ENCODE data around the gene HCFC1R1. TPM values are rescaled to one million over a fixed set of nuclear protein-coding genes. Genes with fewer than 3 reads are reported as not detected.

The HCFC1R1 gene
- total RNA-seq, 1 donor from 2014 or later, result 1.6 TPM

DNA sequence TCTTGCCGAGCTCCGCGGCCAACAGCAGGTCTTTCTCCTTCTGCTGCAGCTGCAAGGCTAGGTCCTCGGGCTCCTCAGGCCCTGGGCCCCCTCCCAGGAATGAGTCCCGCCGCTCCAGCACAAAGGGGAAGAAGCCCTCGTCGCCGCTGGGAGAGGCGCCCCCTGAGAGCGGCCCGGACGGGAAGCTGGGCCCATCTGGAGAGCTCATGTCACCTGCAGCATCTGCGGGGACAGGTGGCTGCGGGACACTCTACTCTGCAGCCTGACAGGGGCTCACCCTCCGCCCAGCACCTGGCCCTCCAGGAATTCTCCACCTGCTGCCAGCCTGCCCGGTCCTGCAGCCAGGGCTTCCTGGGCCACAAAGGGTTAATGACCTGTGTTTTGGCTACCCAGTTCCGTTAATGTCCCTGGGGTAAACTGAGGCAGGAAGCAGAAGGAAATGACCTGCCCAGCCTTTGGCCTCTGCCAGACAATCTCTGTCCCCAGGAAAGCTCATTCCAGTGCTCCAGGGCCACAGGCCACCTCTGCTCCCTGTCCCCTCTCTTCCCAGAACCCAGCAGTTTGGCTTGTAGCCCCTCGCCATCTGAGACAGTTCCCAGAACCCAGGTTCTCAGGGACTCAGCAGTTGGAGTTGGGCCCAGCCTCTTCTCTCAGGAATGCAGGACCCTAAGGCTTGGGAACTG lies 11.7 kb upstream of the HCFC1R1 start:
- H4K20me1 ChIP-seq (ENCODE audit: low read depth), result peaks cover 6% of the 10 kb centered on the region
- H3K4me3 Mint-ChIP-seq, result peak overlapping the region; percentile 52

DNA sequence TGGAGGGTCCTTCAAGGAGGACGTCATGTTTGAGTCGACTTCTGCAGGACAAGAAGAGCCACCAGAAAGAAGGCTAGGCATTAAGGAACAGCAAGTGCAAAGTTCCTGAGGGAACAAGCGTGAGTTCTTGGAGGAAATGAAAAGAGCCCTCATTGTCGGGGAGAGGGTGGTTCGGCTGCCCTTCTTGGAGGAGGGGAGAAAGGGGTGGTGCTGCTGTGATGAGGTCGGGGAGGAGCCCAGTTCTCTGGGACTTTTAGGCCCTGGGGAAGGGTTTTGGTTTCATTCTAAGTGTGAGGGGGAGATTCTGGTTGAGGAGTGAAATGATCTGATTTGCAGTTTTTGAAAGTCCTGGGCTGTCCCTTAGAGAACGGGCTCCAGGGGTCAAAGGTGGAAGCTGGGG lies 8.9 kb upstream of the HCFC1R1 start:
- no peak overlapping the region for H3K4me3 Mint-ChIP-seq
- no peak overlapping the region for H3K4me2 ChIP-seq
- peaks cover 8% of the 10 kb centered on the region for H3F3A ChIP-seq (ENCODE audit: low read depth)
- H3K9me3 ChIP-seq (ENCODE audit: low read depth), result no peaks in the 10 kb centered on the region
- H3K4me1 Mint-ChIP-seq, result peaks cover 21% of the 10 kb centered on the region
- no peak overlapping the region for H3K27ac Mint-ChIP-seq
- no peaks in the 10 kb centered on the region for H3K36me3 ChIP-seq
- no peaks in the 10 kb centered on the region for H3K79me2 ChIP-seq (ENCODE audit: low read depth)
- H4K20me1 ChIP-seq (ENCODE audit: low read depth), result peaks cover 15% of the 10 kb centered on the region
- peaks cover 4% of the 10 kb centered on the region for H3K36me3 Mint-ChIP-seq
- peaks cover 43% of the 10 kb centered on the region for H3K27me3 Mint-ChIP-seq (ENCODE audit: insufficient read depth, low read depth)
- H3K4me1 ChIP-seq, result peaks cover 9% of the 10 kb centered on the region
- H3K4me3 ChIP-seq, result no peak overlapping the region
- no peak for TF ChIP-seq EZH2 (IDR thresholded peaks at IDR 0.05)
- TF ChIP-seq, protein P1, sequence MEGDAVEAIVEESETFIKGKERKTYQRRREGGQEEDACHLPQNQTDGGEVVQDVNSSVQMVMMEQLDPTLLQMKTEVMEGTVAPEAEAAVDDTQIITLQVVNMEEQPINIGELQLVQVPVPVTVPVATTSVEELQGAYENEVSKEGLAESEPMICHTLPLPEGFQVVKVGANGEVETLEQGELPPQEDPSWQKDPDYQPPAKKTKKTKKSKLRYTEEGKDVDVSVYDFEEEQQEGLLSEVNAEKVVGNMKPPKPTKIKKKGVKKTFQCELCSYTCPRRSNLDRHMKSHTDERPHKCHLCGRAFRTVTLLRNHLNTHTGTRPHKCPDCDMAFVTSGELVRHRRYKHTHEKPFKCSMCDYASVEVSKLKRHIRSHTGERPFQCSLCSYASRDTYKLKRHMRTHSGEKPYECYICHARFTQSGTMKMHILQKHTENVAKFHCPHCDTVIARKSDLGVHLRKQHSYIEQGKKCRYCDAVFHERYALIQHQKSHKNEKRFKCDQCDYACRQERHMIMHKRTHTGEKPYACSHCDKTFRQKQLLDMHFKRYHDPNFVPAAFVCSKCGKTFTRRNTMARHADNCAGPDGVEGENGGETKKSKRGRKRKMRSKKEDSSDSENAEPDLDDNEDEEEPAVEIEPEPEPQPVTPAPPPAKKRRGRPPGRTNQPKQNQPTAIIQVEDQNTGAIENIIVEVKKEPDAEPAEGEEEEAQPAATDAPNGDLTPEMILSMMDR (IDR thresholded peaks at IDR 0.05), result no peak
- TF ChIP-seq EZH2phosphoT487 (IDR thresholded peaks at IDR 0.05), result no peak
- no peak overlapping the region for H3K9ac ChIP-seq
- DNase-seq (ENCODE audit: low spot score), result no peak
- no peaks in the 10 kb centered on the region for H3K9me3 Mint-ChIP-seq
- no peak overlapping the region for H3K27ac ChIP-seq
- H2AFZ ChIP-seq (replicated peaks), result no peak overlapping the region
- H3K27me3 ChIP-seq, result peaks cover 67% of the 10 kb centered on the region

More for the DNA sequence above, 11.7 kb upstream of the HCFC1R1 start:
- no peak overlapping the region for H3K27ac Mint-ChIP-seq
- H3K4me3 ChIP-seq, result no peak overlapping the region
- H3F3A ChIP-seq (ENCODE audit: low read depth), result peaks cover 4% of the 10 kb centered on the region
- H3K27me3 ChIP-seq, result peaks cover 84% of the 10 kb centered on the region
- DNase-seq (ENCODE audit: low spot score), result no peak
- peaks cover 5% of the 10 kb centered on the region for H3K4me1 ChIP-seq
- no peak overlapping the region for H3K4me2 ChIP-seq
- peaks cover 1% of the 10 kb centered on the region for H3K36me3 Mint-ChIP-seq
- H3K4me1 Mint-ChIP-seq, result peaks cover 14% of the 10 kb centered on the region
- no peaks in the 10 kb centered on the region for H3K36me3 ChIP-seq
- H3K9me3 ChIP-seq (ENCODE audit: low read depth), result no peaks in the 10 kb centered on the region
- H3K27ac ChIP-seq, result no peak overlapping the region
- no peaks in the 10 kb centered on the region for H3K9me3 Mint-ChIP-seq
- peaks cover 66% of the 10 kb centered on the region for H3K27me3 Mint-ChIP-seq (ENCODE audit: insufficient read depth, low read depth)
- H3K9ac ChIP-seq, result no peak overlapping the region
- no peak overlapping the region for H2AFZ ChIP-seq (replicated peaks)
- TF ChIP-seq EZH2phosphoT487 (IDR thresholded peaks at IDR 0.05) (no peak), EZH2 (IDR thresholded peaks at IDR 0.05) (no peak)
- TF ChIP-seq, protein P1 (IDR thresholded peaks at IDR 0.05), result no peak
- no peaks in the 10 kb centered on the region for H3K79me2 ChIP-seq (ENCODE audit: low read depth)

DNA sequence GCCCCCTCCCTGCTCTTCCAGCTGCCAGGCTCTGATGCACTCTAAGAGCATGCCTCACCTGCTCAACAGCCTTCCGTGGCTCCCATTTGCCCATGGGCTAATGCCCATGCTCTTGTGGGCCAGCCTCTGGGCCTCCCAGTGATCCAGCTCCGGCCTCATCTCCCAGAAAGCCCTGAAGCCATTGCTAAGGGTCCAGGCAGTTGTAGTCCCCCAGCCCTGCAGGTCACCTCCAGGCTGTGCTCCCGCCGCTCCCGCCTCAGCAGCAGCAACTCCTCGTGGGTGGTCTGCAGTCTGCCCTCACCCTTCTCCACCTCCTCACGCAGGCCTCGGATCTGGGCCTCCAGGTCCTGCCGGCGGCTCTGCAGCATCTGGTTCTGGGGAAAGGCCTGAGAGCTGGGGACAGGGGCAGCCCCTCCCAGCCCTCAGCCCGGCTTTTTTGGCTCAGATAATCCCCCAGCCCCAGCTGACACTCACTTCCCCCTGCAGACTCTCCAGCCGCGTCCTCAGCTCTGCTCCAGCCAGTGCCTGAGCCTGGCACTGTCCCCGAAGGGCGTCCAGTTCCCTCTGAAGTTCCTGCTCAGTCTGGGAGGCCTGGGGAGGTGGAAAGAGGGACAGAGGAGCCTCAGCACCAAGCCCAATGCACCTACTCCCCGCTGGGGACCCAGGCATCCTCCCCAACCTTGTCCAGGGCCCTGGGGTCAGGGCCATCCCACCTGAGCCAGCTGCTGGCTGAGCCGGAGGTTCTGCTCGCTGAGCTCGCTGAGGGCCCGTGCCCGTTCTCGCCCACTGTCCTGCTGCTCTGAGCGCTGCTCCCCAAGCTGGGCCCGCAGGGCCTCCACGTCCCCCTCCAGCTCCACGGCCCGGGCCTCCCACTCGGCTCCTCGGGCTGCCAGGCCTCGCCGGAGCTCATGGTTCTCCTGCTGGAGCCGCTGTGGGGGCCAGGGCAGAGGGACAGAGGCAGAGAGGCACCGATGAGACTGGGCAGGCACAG lies 6.8 kb upstream of the HCFC1R1 start:
- H3K4me2 ChIP-seq, result no peak overlapping the region
- H3K9me3 Mint-ChIP-seq, result no peaks in the 10 kb centered on the region
- no peaks in the 10 kb centered on the region for H3K79me2 ChIP-seq (ENCODE audit: low read depth)
- H3K4me3 ChIP-seq, result no peak overlapping the region
- no peaks in the 10 kb centered on the region for H3K36me3 ChIP-seq
- peak overlapping the region; percentile 64 for H3K4me3 Mint-ChIP-seq
- H3K9ac ChIP-seq, result no peak overlapping the region
- peaks cover 6% of the 10 kb centered on the region for H3K36me3 Mint-ChIP-seq
- DNase-seq (ENCODE audit: low spot score), result no peak
- H3K27ac ChIP-seq, result no peak overlapping the region
- peaks cover 35% of the 10 kb centered on the region for H3K27me3 Mint-ChIP-seq (ENCODE audit: insufficient read depth, low read depth)
- H3K9me3 ChIP-seq (ENCODE audit: low read depth), result no peaks in the 10 kb centered on the region
- TF ChIP-seq, protein P1 (IDR thresholded peaks at IDR 0.05), result no peak
- TF ChIP-seq EZH2 (IDR thresholded peaks at IDR 0.05), result no peak
- TF ChIP-seq EZH2phosphoT487 (IDR thresholded peaks at IDR 0.05), result no peak
- H3K27ac Mint-ChIP-seq, result no peak overlapping the region
- peaks cover 46% of the 10 kb centered on the region for H3K27me3 ChIP-seq
- peaks cover 15% of the 10 kb centered on the region for H3F3A ChIP-seq (ENCODE audit: low read depth)
- peaks cover 9% of the 10 kb centered on the region for H3K4me1 ChIP-seq
- peaks cover 24% of the 10 kb centered on the region for H4K20me1 ChIP-seq (ENCODE audit: low read depth)
- H3K4me1 Mint-ChIP-seq, result peaks cover 16% of the 10 kb centered on the region
- no peak overlapping the region for H2AFZ ChIP-seq (replicated peaks)
